Uterus (tissue), 4 donors: ENCODE measurements around the gene CFDP1. TPM values are rescaled to one million over a fixed set of nuclear protein-coding genes. Genes with fewer than 3 reads are reported as not detected.
"Not testable (repeated sequence)": the region's sequence is repeated elsewhere in the genome, so short reads cannot be mapped to it uniquely, and the experiment has no call there.

Experiments used
- DNase-seq, 2 donors: peaks; one replicate each; pipeline ENCODE4 v3.0.0-alpha.2; 2019 to 2020
- H3K27ac ChIP-seq, 2 donors: fragments of 200-600 bp; sonication (generic); 1 replicate in 1 of 2; 2 replicates in 1 of 2; pipeline ENCODE4 v1.5.1; 2016 to 2018
- H3K27me3 ChIP-seq, 2 donors: fragments of 200-600 bp; sonication (generic); one replicate each; pipeline ENCODE4 v1.5.1; 2018 to 2019; ENCODE audit warnings: control low read depth in 1 of 2
- H3K36me3 ChIP-seq, 2 donors: fragments of 200-600 bp; sonication (generic); one replicate each; pipeline ENCODE4 v1.5.1; 2019; ENCODE audit warnings: control low read depth in 1 of 2
- H3K4me1 ChIP-seq, 2 donors: fragments of 200-600 bp; sonication (generic); one replicate each; pipeline ENCODE4 v1.5.1; 2018 to 2019; ENCODE audit warnings: control low read depth in 1 of 2
- H3K4me3 ChIP-seq, 2 donors: fragments of 200-600 bp; sonication (generic); 1 replicate in 1 of 2; 2 replicates in 1 of 2; pipeline ENCODE4 v1.5.1; 2018 to 2019; ENCODE audit warnings: mild to moderate bottlenecking in 1 of 2
- H3K9me3 ChIP-seq, 2 donors: fragments of 200-600 bp; sonication (generic); one replicate each; pipeline ENCODE4 v1.5.1; 2019; ENCODE audit warnings: control low read depth in 1 of 2
- CTCF ChIP-seq, 4 experiments: fragments of 200-600 bp in 2 of 4; fragments of 450-650 bp in 2 of 4; sonication (generic) in 2 of 4; IDR thresholded peaks; one replicate each; pipeline ENCODE4 v1.5.1; 2016 to 2019; ENCODE audit warnings: antibody characterized with exemption in 4 of 4, mild to moderate bottlenecking in 2 of 4, moderate library complexity in 1 of 4
- POLR2A ChIP-seq, 2 donors: fragments of 450-650 bp; IDR thresholded peaks; one replicate each; pipeline ENCODE4 v1.6.1; 2016; ENCODE audit warnings: antibody characterized with exemption in 2 of 2, mild to moderate bottlenecking in 1 of 2, moderate library complexity in 1 of 2
- intact Hi-C: fragments of 100-400 bp; cut with DNase I; formaldehyde crosslinking; loops from one replicate; pipeline ENCODE4 v1.15.1; 2023; ENCODE audit warnings: low total_unique reads
- total RNA-seq, 4 donors: library from RNA; depleted of rRNA in 3 of 4; stranded (reverse); fragments of >200 nt in 3 of 4; gene quantifications; one replicate each; pipeline versions ENCODE4 v1.1.0 to v1.2.4, GENCODE V29; 2014 to 2023
- donor health status: DM: yes; HTN: yes; CAD: no.

The CFDP1 gene
- total RNA-seq, 4 donors from 2014 or later = 22.3 to 90.8 (median 73.4) TPM

GRCh38 chr16:75288181-75288580 lies 145.1 kb downstream of the CFDP1 start:
- no peak overlapping the region for H3K4me3 ChIP-seq
- no peak for DNase-seq
- no peaks in the 10 kb centered on the region for H3K4me1 ChIP-seq
- no peak overlapping the region for H3K27ac ChIP-seq
- no peaks in the 10 kb centered on the region for H3K36me3 ChIP-seq
- TF ChIP-seq POLR2A (IDR thresholded peaks at IDR 0.05) = no peak
- TF ChIP-seq CTCF (IDR thresholded peaks at IDR 0.05) = no peak
- intact Hi-C loops = no loop called here
- no peaks in the 10 kb centered on the region for H3K27me3 ChIP-seq
- no peaks in the 10 kb centered on the region for H3K9me3 ChIP-seq

GRCh38 chr16:75287708-75288107 lies 145.6 kb downstream of the CFDP1 start:
- H3K36me3 ChIP-seq = no peaks in the 10 kb centered on the region
- H3K9me3 ChIP-seq = no peaks in the 10 kb centered on the region
- intact Hi-C loops = no loop called here
- no peak for DNase-seq
- TF ChIP-seq POLR2A (IDR thresholded peaks at IDR 0.05) (no peak), CTCF (IDR thresholded peaks at IDR 0.05) (no peak)
- H3K4me1 ChIP-seq = no peaks in the 10 kb centered on the region
- no peak overlapping the region for H3K27ac ChIP-seq
- no peak overlapping the region for H3K4me3 ChIP-seq
- H3K27me3 ChIP-seq = no peaks in the 10 kb centered on the region

DNA sequence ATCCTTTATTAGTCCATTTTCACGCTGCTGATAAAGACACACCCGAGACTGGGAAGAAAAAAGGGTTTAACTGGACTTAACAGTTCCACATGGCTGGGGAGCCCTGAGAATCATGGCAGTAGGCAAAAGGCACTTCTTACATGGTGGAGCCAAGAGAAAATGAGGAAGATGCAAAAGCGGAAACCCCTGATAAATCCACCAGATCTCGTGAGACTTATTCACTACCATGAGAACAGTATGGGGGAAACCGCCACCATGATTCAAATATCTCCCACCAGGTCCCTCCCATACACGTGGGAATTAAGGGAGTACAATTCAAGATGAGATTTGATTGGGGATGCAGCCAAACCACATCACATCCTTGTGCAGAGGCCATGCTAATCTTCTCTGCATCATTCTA lies 146.9 kb downstream of the CFDP1 start:
- Histone ChIP-seq H3K9me3 (no peaks in the 10 kb centered on the region), H3K27ac (no peak overlapping the region), H3K4me1 (no peaks in the 10 kb centered on the region), H3K27me3 (no peaks in the 10 kb centered on the region), H3K4me3 (no peak overlapping the region), H3K36me3 (no peaks in the 10 kb centered on the region)
- TF ChIP-seq CTCF (IDR thresholded peaks at IDR 0.05) = no peak
- TF ChIP-seq POLR2A (IDR thresholded peaks at IDR 0.05) = no peak
- no peak for DNase-seq
- intact Hi-C loops = no loop called here

- Histone ChIP-seq H3K27me3 (no peaks in the 10 kb centered on the region), H3K4me3 (no peak overlapping the region), H3K36me3 (no peaks in the 10 kb centered on the region), H3K9me3 (no peaks in the 10 kb centered on the region), H3K4me1 (no peaks in the 10 kb centered on the region), H3K27ac (no peak overlapping the region)
- intact Hi-C loops = no loop called here
- no peak for DNase-seq
- TF ChIP-seq POLR2A (IDR thresholded peaks at IDR 0.05) = no peak
- TF ChIP-seq CTCF (IDR thresholded peaks at IDR 0.05) = no peak
These were observed 150.6 kb downstream of the CFDP1 start for GRCh38 chr16:75282466-75283281.

DNA sequence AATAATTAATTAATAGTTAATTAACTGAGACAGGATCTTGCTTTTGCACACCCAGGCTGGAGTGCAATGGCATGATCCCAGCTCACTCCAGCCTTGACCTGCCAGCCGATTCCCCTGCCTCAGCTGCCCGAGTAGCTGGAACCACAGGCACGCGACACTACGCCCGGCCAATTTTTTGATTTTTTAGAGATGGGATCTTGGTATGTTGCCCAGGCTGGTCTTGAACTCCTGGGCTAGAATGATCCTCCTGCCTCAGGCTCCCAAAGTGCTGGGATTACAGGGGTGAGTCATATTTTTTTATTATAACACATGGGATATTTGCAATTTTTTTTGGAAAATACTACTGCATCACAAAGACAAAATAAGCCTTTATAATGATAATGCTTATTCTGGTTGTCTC lies 151.5 kb downstream of the CFDP1 start:
- intact Hi-C loops = no loop called here
- H3K27me3 ChIP-seq = no peaks in the 10 kb centered on the region
- no peaks in the 10 kb centered on the region for H3K4me1 ChIP-seq
- H3K36me3 ChIP-seq = no peaks in the 10 kb centered on the region
- TF ChIP-seq CTCF (IDR thresholded peaks at IDR 0.05) (no peak), POLR2A (IDR thresholded peaks at IDR 0.05) (no peak)
- no peaks in the 10 kb centered on the region for H3K9me3 ChIP-seq
- no peak for DNase-seq
- no peak overlapping the region for H3K4me3 ChIP-seq
- H3K27ac ChIP-seq = no peak overlapping the region

- H3K27ac ChIP-seq, H3K9me3 ChIP-seq, intact Hi-C loops, H3K27me3 ChIP-seq, H3K36me3 ChIP-seq, H3K4me3 ChIP-seq, DNase-seq, H3K4me1 ChIP-seq: not testable (repeated sequence)
These were observed 152.3 kb downstream of the CFDP1 start for GRCh38 chr16:75281009-75281408.
